ENCODE measurements around the gene ARID1B.
A peak's percentile ranks its signal among the peaks of the same experiment; 100 is the strongest.

Gene ARID1B

GRCh38 chr6:156999762-157000161 is 222.6 kb downstream of the ARID1B start:
- DNase-seq: no peak

GRCh38 chr6:157001716-157002115 is 224.5 kb downstream of the ARID1B start:
- no peak for DNase-seq

DNA sequence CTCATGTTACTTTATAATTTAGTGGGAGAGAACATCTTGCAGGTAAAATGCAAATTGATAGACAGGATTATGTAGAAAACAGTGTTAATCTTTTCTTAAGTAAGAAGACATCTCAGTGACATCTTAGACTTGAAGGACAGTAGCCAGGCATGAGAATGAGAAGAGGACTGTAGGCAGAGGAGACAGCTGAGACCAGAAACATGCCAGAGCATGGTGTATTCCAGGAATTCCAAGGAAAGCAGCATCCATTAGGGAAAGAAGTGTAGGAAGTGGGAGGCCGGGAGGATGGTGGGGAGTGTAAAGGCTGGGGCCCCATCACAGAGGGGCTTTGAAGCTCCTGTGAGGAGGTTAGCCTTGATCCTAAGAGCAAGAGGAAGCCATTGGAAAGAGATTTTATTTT is 225.6 kb downstream of the ARID1B start:
- DNase-seq: no peak

DNA sequence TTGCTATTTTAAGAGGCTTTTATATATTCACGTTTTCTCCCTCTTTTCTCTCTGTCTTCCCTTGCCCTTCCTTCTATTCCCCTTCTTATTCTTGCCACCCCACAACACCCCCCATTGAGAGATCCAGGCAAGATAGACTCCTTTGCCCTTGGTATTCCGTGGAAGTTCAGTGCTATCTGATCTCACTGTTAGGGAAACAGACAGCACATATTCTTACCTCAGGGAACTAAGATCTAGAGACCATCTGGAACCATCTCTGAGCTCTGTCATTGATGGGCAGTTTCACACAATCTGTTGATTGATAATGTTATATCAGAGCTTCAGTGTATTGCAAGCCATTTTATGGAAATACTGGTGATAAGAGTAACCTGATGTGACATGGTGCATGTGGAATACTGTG is 228.8 kb downstream of the ARID1B start:
- DNase-seq: no peak

DNA sequence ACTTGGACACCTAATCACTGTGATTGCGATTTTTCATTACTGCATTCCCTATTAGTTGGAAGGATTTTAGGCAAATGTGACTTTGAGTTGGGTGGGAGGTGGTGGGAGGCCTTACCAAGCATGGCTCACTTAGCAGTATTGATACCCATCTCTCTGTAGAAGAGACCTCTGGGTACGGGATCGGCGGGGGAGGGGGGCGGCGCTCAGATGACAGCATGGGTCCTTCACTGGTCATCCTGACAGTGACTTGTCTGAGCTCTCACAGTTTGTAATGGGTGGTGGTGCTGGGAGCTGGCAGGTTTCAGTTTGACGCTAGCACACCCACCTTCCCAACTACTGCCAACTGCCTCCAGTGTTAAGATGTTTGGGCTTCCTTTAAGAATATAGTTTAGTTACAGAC is 231.4 kb downstream of the ARID1B start:
- no peak for DNase-seq

DNA sequence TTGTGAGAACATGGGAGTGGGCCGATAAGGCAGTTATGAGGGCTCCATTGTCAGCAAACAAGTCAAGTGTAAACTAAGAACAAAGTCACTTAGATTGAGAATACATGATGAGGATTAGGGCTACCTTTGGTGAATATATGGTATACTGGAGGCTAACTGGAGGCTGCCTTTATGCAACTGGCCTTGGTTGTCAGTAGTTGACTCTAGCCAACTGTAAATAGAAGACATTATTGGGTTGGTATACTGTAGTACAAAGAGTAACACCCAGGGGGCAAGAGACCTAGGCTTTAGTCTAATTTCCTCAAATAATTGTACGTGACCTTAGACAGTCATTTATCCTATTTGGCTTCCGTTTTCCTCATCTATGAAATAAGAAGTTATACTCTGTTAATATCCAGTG is 235.2 kb downstream of the ARID1B start:
- no peak for DNase-seq

DNA sequence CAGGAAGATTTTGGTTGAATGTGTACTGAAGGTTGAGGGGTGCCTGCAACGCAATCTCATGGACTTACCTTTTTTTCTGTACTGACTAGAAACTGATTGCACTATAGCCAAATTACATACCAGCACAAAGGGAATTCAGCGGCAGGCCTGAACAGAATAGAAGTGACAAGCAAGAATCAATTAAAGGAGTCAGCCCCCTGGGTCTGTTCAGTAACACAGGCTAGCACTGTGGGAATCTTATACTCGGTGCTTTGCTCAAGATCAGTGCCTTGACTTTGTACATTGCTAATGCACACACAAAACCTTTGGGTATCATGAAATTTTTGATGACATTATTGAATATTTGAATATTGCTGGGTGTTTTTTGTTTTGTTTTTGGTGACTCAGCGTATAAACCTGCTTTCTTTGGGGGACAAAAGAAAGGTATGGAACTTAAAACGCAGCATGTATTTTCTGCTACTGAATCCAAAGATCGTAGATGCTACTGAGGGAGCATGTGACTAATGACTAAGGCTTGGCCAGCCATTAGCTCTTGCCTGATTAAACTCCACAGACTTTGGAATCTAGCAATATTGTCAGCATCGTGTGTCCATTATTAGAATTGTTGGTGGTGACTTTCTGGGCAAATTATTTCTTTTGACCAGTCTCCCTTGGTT is 236.6 kb downstream of the ARID1B start:
- DNase-seq: no peak

DNA sequence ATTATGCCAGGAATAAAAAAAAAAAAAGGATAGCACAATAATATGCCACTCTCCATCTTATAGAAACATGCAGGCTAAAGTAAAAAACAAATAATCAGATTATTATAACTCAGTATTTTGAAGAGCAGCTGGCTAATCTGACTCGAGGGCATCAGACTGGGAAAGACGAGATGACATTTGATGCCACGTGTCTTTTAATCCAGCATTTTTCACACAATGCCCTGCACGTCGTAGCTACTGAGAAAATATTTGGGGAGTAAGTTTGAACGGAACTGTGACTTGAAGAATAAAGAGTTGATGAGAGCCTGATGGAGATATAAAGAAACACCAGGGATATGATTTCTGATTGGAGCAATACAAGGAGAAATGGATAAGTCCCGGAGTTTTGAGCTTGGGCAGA is 237.7 kb downstream of the ARID1B start:
- no peak for DNase-seq

- no peak for DNase-seq
Observed at GRCh38 chr6:157017022-157017421, 239.8 kb downstream of the ARID1B start.

DNA sequence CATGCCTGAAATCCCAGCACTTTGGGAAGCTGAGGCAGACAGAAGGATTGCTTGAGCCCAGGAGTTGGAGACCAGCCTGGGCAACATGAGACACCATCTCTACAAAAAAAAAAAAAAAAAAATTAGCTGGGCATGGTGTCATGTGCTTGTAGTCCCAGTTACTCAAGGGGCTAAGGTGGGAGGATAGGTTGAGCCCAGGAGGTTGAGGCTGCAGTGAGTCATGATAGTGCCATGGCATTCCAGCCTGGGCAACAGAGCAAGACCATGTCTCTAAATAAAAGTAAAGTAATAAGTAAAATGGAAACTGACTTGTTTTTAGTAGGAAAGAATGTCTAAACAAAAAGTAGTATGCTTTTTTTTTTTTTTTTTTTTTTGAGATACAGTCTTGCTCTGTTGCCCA is 240.7 kb downstream of the ARID1B start:
- no peak for DNase-seq

GRCh38 chr6:157019115-157019641 is 242.0 kb downstream of the ARID1B start:
- peak; percentile 44 for DNase-seq

DNA sequence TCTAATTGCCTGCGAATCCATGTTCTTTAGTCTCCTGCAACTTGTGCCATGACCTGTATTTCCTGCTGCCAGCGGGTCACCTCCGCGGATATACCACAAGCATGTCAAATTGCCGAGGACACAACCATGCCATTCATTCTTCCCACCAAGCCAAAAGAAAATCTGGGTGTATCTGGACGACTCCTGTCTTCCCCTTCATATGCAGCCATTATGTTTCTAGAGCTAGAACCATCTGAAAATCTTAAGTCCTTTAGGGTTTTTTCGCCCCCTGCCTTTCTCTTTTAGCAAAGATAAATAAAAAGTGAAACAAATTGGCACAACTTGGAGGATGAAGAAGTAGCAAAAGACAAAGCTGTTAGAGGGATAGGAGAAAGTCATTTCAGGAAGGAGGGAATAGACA is 242.6 kb downstream of the ARID1B start:
- no peak for DNase-seq

GRCh38 chr6:157020398-157020797 is 243.2 kb downstream of the ARID1B start:
- no peak for DNase-seq

DNA sequence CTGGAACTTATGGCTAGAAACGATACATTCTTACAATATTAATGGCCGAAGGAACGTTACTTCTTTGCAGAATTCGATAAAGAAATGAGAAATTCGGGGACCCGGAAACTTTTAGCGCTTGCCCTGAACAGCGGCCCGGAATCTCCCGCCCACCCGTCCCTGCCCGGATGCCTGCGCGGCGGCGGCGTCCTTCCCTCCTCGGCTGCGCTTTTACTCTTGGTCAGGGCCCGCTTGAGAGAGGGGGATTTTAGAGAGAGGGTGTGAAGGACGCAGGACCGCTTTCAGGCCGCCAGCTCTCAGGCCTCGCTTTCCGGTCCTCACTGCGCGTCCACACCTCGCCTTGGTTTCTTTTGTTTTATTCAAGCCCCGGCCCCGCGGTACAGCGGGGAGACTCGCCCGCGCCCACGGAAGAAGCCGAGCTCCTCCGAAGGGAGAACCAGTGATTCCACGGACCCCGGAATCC is 243.7 kb downstream of the ARID1B start:
- no peak for DNase-seq

GRCh38 chr6:157021344-157021992 is 244.3 kb downstream of the ARID1B start:
- DNase-seq: peak; percentile 45

- DNase-seq: peak; percentile 21
Observed at GRCh38 chr6:157021993-157022740, 245.0 kb downstream of the ARID1B start.

DNA sequence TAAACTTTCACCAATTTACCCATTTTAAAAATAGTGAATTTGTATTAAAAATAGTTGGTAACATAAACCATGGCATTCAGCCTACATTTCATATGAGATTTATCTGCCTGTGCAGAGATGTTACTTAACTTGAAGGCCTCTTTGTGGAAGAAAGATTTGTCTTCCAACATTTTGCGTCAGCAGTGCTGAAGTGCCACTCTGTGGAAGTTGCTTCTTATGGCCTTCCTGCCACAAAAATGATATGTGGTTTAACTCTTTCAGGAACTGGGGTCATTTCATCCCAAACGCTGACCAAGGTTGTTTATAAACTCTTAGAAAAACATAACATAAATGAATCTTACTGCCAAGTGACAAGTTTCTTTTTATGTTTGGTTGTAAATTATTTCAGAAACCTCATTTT is 246.8 kb downstream of the ARID1B start:
- no peak for DNase-seq

DNA sequence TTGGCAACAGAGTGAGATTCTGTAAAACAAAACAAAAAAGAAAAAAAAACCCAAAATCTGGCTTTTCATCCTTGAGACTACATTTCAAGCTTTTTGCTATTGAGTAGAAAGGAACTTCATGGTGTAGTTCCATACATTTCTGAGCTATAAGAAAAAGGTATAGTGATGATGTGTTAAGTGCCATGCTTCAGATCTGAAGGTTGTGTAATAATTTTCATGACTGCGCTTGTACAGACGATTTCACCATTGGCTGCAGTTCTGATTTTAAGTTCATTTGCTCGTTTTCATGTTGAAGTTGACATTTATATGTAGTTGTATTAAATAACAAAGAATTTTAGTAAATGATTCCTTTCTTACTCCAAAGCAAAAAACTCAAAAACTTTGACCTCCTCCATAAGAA is 247.6 kb downstream of the ARID1B start:
- no peak for DNase-seq

DNA sequence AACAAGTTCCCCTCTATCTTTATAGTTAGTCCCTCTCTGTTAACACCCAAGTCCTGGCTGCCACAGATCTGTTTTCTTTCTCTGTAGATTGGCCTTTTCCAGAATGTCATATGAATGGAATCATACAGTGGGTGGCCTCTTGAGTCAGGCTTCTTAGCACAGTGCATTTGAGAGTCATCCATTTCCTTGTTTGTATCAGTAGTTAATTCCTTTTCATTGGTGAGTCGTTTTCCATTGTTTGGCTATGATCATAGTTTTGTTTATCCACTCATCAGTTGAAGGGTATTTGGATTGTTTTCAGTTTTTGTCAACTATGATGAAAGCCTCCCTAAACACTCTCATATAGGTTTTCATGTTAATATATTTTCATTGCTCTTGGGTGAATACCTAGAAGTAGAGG is 248.3 kb downstream of the ARID1B start:
- no peak for DNase-seq

DNA sequence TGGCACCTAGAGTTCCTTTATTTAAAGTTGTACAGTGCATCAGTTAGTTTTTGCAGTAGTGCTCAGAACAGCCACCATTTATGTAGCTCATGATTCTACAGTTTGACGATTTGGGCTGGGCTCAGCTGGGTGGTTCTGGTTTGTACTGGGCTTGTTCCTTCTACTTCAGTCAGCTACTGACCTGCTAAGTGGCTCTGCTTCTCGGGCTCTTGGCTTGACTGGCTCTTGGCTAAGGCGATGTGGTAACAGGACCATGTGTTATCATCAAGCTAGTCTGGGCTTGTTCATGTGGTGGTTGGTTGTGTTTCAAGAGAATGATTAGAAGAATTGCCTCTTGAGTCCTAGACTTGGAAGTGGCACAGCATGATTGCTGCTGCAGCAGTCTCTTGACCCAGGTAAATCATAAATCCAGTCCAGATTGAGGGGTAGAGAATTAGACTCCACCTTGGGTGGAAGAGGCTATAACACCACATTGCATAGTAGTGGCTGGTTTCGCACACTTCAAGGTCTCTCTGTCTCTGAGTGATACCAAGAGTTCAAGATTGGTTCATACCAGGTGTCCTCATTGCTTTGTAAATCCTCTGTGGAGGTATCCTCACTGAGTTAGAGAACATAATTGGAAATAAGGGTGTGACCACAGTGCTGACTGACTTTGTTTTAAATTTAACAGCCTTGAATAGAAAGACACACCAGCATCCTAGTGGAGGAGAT is 253.0 kb downstream of the ARID1B start:
- DNase-seq: no peak

GRCh38 chr6:157030755-157031154 is 253.6 kb downstream of the ARID1B start:
- DNase-seq: no peak

- DNase-seq: no peak
Observed at GRCh38 chr6:157032923-157033322, 255.7 kb downstream of the ARID1B start.

- DNase-seq: no peak
Observed at GRCh38 chr6:157033428-157034140, 256.4 kb downstream of the ARID1B start.

All from DMS 273 treated with DMSO at 0.1 percent for 48 hours (cell line).